GM12878 (cell line): Measurements from ENCODE around the gene SYNCRIP. TPM values are rescaled to one million over a fixed set of nuclear protein-coding genes. Genes with fewer than 3 reads are reported as not detected.

Source experiments
- ATAC-seq: fragments of 200-7000 bp; cut with Tn5 transposase; 3 replicates; pipeline ENCODE4 v1.9.1; 2020; ENCODE audit warnings: mild to moderate bottlenecking, moderate library complexity
- BruUV-seq: library from RNA; stranded (reverse); fragments of 400-500 nt; replicated peaks from 2 replicates; lab custom pipeline; 2021; lab: Mats Ljungman, UMichigan
- CTCF ChIA-PET: fragments of 300-600 bp; sonication (Branson Sonifier 250); formaldehyde crosslinking; extraction: SDS; loops from one replicate; lab custom pipeline; 2021; ENCODE audit warnings: inconsistent platforms; lab: Yijun Ruan, JAX
- POLR2A ChIA-PET: fragments of 350-600 bp; formaldehyde crosslinking; extraction: SDS; loops from one replicate; lab custom pipeline; 2021; ENCODE audit warnings: inconsistent platforms; lab: Charles Lee
- RAD21 ChIA-PET: fragments of 300-600 bp; sonication (Branson Sonifier 250); formaldehyde crosslinking; loops from one replicate; lab custom pipeline; 2023; ENCODE audit warnings: antibody characterized with exemption; ENCODE audit not compliant: unreplicated experiment; lab: Charles Lee
- SMC1A ChIA-PET: fragments of 300-600 bp; sonication (Branson Sonifier 250); formaldehyde crosslinking; loops from one replicate; lab custom pipeline; 2023; ENCODE audit not compliant: unreplicated experiment, uncharacterized antibody; lab: Charles Lee
- DNase-seq: peaks from one replicate; pipeline ENCODE4 v3.0.0-alpha.2; 2011; ENCODE audit warnings: low read depth, low spot score
- FAIRE-seq: peaks from 3 replicates; lab custom pipeline; 2011; peaks lifted over from hg19 to GRCh38; lab: Jason Lieb, UNC
- H2AFZ ChIP-seq: 2 replicates; pipeline ENCODE4 v1.6.0; 2011; ENCODE audit warnings: low read depth, low read length, control low read depth; ENCODE audit not compliant: control insufficient read depth
- H3K27ac ChIP-seq: 2 replicates; pipeline ENCODE4 v1.5.1; 2011; ENCODE audit warnings: control low read depth; ENCODE audit not compliant: control insufficient read depth, insufficient read depth
- H3K27me3 ChIP-seq, 2 experiments: replicated peaks in 1 of 2; 2 replicates each; pipeline versions ENCODE4 v1.6.0 to v1.6.1; 2011; ENCODE audit warnings: low read length in 1 of 2; ENCODE audit not compliant: control insufficient read depth in 2 of 2, insufficient read depth in 2 of 2
- H3K36me3 ChIP-seq, 2 experiments: 2 replicates each; pipeline ENCODE4 v1.5.1; 2011; ENCODE audit warnings: low read length in 1 of 2; ENCODE audit not compliant: control insufficient read depth in 2 of 2, insufficient read depth in 2 of 2
- H3K4me1 ChIP-seq: 2 replicates; pipeline ENCODE4 v1.6.1; 2011; ENCODE audit warnings: mild to moderate bottlenecking, low read length, moderate library complexity, mixed read lengths; ENCODE audit not compliant: control insufficient read depth, insufficient read depth
- H3K4me2 ChIP-seq: 2 replicates; pipeline ENCODE4 v1.6.0; 2011; ENCODE audit warnings: control low read depth; ENCODE audit not compliant: control insufficient read depth, insufficient read depth
- H3K4me3 ChIP-seq: fragments of 200-600 bp; sonication (generic); 2 replicates; pipeline ENCODE4 v1.5.1; 2016
- H3K79me2 ChIP-seq: 2 replicates; pipeline ENCODE4 v1.6.0; 2011; ENCODE audit warnings: low read length; ENCODE audit not compliant: control insufficient read depth, insufficient read depth
- H3K9ac ChIP-seq: 2 replicates; pipeline ENCODE4 v1.8.0; 2011; ENCODE audit warnings: low read length, control low read depth, mixed read lengths; ENCODE audit not compliant: control insufficient read depth, insufficient read depth
- H3K9me3 ChIP-seq: replicated peaks from 3 replicates; pipeline ENCODE4 v1.5.1; 2011; ENCODE audit warnings: mild to moderate bottlenecking, low read length; ENCODE audit not compliant: control insufficient read depth, insufficient read depth
- H4K20me1 ChIP-seq: 2 replicates; pipeline ENCODE4 v1.6.0; 2011; ENCODE audit not compliant: control insufficient read depth, insufficient read depth
- BMI1 ChIP-seq: fragments of 450-650 bp; IDR thresholded peaks from 2 replicates; pipeline ENCODE4 v1.6.1; 2016; ENCODE audit warnings: mild to moderate bottlenecking, moderate library complexity, borderline replicate concordance
- CHD2 ChIP-seq: IDR thresholded peaks from 2 replicates; pipeline ENCODE4 v1.6.1; 2011; ENCODE audit warnings: low read depth, low read length, improper control_type of control experiment, borderline replicate concordance
- GATAD2B ChIP-seq: fragments of 450-650 bp; conservative IDR thresholded peaks from 2 replicates; pipeline ENCODE4 v1.6.1; 2017; ENCODE audit warnings: low read depth, mild to moderate bottlenecking, moderate library complexity
- IKZF2 ChIP-seq, 2 experiments: fragments of 450-650 bp; IDR thresholded peaks; 2 replicates each; pipeline ENCODE4 v1.6.1; 2017; ENCODE audit warnings: mild to moderate bottlenecking in 2 of 2, moderate library complexity in 2 of 2
- MEF2A ChIP-seq: IDR thresholded peaks from 2 replicates; pipeline ENCODE4 v1.6.1; 2011; ENCODE audit warnings: low read depth, mild to moderate bottlenecking, low read length, moderate library complexity; ENCODE audit not compliant: insufficient read depth
- PKNOX1 ChIP-seq: fragments of 450-650 bp; IDR thresholded peaks from 2 replicates; pipeline ENCODE4 v1.6.1; 2016; ENCODE audit warnings: mild to moderate bottlenecking
- POLR2AphosphoS5 ChIP-seq: IDR thresholded peaks from 2 replicates; pipeline ENCODE4 v1.6.1; 2011; ENCODE audit warnings: mild to moderate bottlenecking, low read length, inconsistent platforms
- POU2F2 ChIP-seq: IDR thresholded peaks from 3 replicates; pipeline ENCODE4 v1.6.1; 2011; ENCODE audit warnings: low read depth, mild to moderate bottlenecking, low read length, borderline replicate concordance
- SIN3A ChIP-seq: IDR thresholded peaks from 2 replicates; pipeline ENCODE4 v1.6.1; 2012; ENCODE audit warnings: low read depth, low read length, improper control_type of control experiment
- SMARCA5 ChIP-seq: fragments of 450-650 bp; IDR thresholded peaks from 2 replicates; pipeline ENCODE4 v1.6.1; 2017; ENCODE audit warnings: mild to moderate bottlenecking
- ZNF24 ChIP-seq: fragments of 450-650 bp; IDR thresholded peaks from 2 replicates; pipeline ENCODE4 v1.6.1; 2017; ENCODE audit warnings: antibody characterized with exemption, mild to moderate bottlenecking
- WGBS: methylation state at CpG from one replicate; pipeline ENCODE4 v1.1.6; 2016; ENCODE audit warnings: low lambda C conversion rate; ENCODE audit not compliant: insufficient replicate concordance, insufficient coverage; ENCODE audit errors: missing lambda C conversion rate; 5-methylcytosine and 5-hydroxymethylcytosine counted together
- in situ Hi-C: fragments of 300-500 bp; cut with MboI; formaldehyde crosslinking; loops from 9 replicates; pipeline ENCODE4 v1.14.3; 2018; ENCODE audit warnings: mixed read lengths
- intact Hi-C: fragments of 100-400 bp; cut with micrococcal nuclease; formaldehyde crosslinking; loops from one replicate; pipeline ENCODE4 v1.14.2; 2022; ENCODE audit not compliant: unreplicated experiment
- polyA plus RNA-seq, 11 experiments: library from polyadenylated mRNA; depleted of rRNA in 4 of 11; unstranded in 6 of 11; stranded (reverse) in 5 of 11; fragments of >200 nt; fragmentation: Nextera tagmentation in 4 of 11; fragmentation: Illumina TruSeq in 1 of 11; extraction: Ambion mirVana in 4 of 11; extraction: Trizol in 1 of 11; gene quantifications; 1 replicate in 1 of 11; 2 replicates in 10 of 11; pipeline versions ENCODE4 v1.2.1 to v1.2.3, GENCODE V29; 2011 to 2016; ENCODE audit warnings: inconsistent platforms in 2 of 11, missing spikeins in 2 of 11, low read depth in 1 of 11
- total RNA-seq, 4 experiments: library from RNA; depleted of rRNA in 3 of 4; stranded (reverse); fragments of >200 nt in 3 of 4; fragmentation: Illumina TruSeq in 1 of 4; extraction: Trizol in 1 of 4; gene quantifications; 2 replicates each; pipeline versions ENCODE4 v1.2.1 to v1.2.3, GENCODE V29; 2013 to 2021

The SYNCRIP gene
- total and polyA plus RNA-seq, 10 of the 15 experiments (the other 5 are each of a cell fraction or from before 2014, with no cell fraction given) = 28.4 to 255 (median 131) TPM

DNA sequence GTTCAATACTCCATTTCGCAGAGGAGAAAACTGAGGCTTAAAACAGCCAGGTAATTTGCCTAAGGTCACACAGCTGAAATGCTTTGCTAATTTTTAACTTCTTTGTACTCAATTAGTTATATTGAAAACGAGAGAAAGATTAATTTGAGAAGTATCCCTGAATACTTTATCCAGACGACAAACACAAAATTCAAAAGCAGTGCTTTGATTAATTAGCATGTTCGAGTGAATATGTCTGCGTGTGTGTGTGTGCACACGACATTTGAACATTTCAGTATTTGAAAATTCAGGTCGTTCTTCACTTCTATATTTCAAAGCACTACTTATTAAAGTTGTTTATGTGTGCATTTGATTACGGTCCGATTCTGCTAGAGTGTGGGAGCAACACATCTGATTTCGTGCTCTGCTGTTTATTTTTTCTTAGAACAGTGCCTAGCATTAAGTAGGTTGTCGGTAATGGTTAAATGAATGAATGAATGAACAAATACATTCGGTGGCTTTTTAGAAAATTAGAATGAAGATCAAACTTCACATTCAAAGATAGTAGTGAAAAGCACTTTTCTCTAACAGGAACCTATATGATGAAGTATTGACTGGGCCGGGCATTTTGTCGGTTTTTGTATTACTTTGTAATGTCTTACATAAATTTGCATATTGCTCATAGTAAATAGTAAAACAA lies 36.9 kb upstream of the SYNCRIP start:
- no peak for FAIRE-seq
- 1% methylated on average over 14 of the region's 14 CpGs for WGBS

More for the DNA sequence above, 36.9 kb upstream of the SYNCRIP start:
- in situ Hi-C loops = loop anchor here (5.0 to 10.0 kb wide), 2 partner anchors 37 to 55 kb away; partner anchors contain the start of gene SYNCRIP
- peaks cover 57% of the 10 kb centered on the region for H3K79me2 ChIP-seq
- peak overlapping the region; percentile 85 for H3K9ac ChIP-seq
- DNase-seq (no peak), ATAC-seq (no peak)
- CTCF ChIA-PET = interaction anchor here (5.1 to 5.4 kb wide), 2 partner anchors 36 to 40 kb away, joined by 41 to 44 read pairs; partner anchors contain the start of gene SYNCRIP
- no peaks in the 10 kb centered on the region; the same call in 2 of the 3 replicates for H3K9me3 ChIP-seq
- H4K20me1 ChIP-seq = no peaks in the 10 kb centered on the region
- peak overlapping the region; percentile 90 for H2AFZ ChIP-seq
- TF ChIP-seq GATAD2B (no peak), CHD2 (no peak), BMI1 (no peak), IKZF2 (IDR thresholded peaks at IDR 0.05) (no peak), ZNF24 (peak; percentile 91), SIN3A (no peak), POLR2AphosphoS5 (no peak), PKNOX1 (no peak), MEF2A (no peak), POU2F2 (0 out of 3 replicates have a peak, but pooled peaks have one; percentile 35), SMARCA5 (peak; percentile 86; the same call in 1 of the 2 replicates)
- SMC1A ChIA-PET = interaction anchor here (1.5 to 8.6 kb wide), 4 partner anchors 35 to 325 kb away, joined by 4 to 103 read pairs (median 28); partner anchors contain the start of gene SYNCRIP
- RAD21 ChIA-PET = interaction anchor here (0.6 to 5.1 kb wide), 4 partner anchors 9 to 1745 kb away, joined by 3 to 125 read pairs (median 19); partner anchors contain the start of genes SNX14 and SYNCRIP
- peak overlapping the region; percentile 74 for H3K4me3 ChIP-seq
- intact Hi-C loops = loop anchor here (2.0 to 10.0 kb wide), 4 partner anchors 55 to 1475 kb away; partner anchors contain the start of genes NT5E, SNX14 and ZNF292
- H3K4me1 ChIP-seq = peaks cover 13% of the 10 kb centered on the region
- H3K27ac ChIP-seq = peak overlapping the region; percentile 86
- H3K36me3 ChIP-seq = peaks cover 0 to 8% of the 10 kb centered on the region in 2 experiments; a peak in 2 of 4 replicates
- H3K4me2 ChIP-seq = peak overlapping the region; percentile 82
- BruUV-seq = TSS peak; percentile 92
- POLR2A ChIA-PET = interaction anchor here (0.9 to 5.8 kb wide), 7 partner anchors 9 to 218 kb away, joined by 3 to 192 read pairs (median 7); partner anchors contain the start of genes SNX14 and SYNCRIP
- no peaks in the 10 kb centered on the region for H3K27me3 ChIP-seq
